ES-I3 (cell line): ENCODE data around the gene PHLDB2.
A peak's percentile ranks its signal among the peaks of the same experiment; 100 is the strongest.

Source experiments
- H3K36me3 ChIP-seq: 2 replicates; pipeline ENCODE4 v1.6.1; 2013; ENCODE audit warnings: mild to moderate bottlenecking, low read length, control low read depth, moderate library complexity; ENCODE audit not compliant: insufficient read depth
- H3K4me1 ChIP-seq: 2 replicates; pipeline ENCODE4 v1.6.1; 2013; ENCODE audit warnings: mild to moderate bottlenecking, control low read depth, low read length; ENCODE audit not compliant: insufficient read depth
- H3K9ac ChIP-seq: 2 replicates; pipeline ENCODE4 v1.6.1; 2013; ENCODE audit warnings: low read depth, mild to moderate bottlenecking, low read length, moderate library complexity
- H3K9me3 ChIP-seq: 2 replicates; pipeline ENCODE4 v1.6.1; 2013; ENCODE audit warnings: mild to moderate bottlenecking, low read length, moderate library complexity; ENCODE audit not compliant: control insufficient read depth, insufficient read depth

PHLDB2 gene

DNA sequence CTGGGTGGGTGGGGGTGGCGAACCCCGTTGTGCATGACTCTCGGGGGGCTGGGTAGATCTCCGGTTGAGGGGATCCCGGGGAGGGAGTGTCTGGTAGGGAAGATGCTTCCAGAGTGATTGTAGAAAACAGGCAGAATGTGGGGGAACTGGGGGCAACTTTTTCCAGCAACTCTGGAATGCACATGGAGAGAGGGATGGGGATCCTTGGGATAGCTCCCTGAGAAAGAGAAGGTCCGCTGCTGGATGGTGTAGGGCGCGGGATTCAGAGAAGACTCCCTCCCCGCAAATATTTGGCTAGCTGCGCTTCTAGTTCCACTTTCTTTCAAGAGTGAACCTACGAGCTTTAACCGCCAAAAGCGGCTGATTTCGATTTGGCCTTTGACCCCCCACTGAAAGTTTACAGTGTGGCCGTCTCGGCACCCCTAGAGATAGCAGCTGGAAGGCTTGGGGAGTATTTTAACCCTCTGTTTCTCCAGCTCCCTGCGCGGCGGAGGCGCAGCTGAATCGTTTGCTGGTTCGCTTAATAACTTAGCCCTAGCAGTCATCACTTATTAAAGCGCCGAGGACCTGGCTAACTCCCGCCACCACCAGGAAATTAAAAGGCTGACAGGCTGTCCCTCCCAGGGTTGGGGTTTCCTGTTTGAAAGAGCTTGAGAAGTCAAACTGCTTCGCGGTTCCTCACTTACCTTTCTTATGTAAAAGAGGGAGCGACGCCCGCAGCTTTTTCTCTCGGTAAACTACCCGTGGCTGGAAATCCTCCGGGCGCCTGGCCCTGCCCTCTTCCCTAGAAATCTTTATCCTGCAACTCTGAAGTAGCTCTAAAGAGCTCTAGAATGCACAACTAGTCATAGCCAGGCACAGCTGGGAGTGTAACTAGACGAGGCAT lies 1.2 kb downstream of the PHLDB2 start:
- Histone ChIP-seq H3K4me1 (peaks cover 31% of the 10 kb centered on the region), H3K9me3 (no peaks in the 10 kb centered on the region), H3K36me3 (no peaks in the 10 kb centered on the region), H3K9ac (peak overlapping the region; percentile 88)

DNA sequence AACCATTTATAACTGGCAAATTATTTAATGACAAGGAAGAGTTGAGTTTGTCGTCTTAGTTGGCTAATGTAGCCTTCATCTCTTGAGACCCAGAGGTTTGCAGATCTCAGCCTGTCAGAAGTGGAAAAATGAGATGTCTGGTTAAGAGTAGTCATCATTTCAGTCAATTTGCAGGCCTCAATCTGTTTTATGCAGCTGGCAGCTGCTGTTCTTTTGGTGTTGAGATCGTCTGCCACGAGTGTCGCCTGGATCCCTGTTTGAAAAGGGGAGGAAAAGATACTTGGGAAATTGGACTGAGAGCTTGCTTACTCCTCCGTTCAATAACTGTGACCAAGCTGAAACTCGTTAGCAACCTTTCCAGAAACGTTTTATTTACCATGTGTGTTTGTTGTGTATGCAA lies 2.3 kb downstream of the PHLDB2 start:
- Histone ChIP-seq H3K9ac (peak overlapping the region; percentile 88; the same call in 1 of the 2 replicates), H3K9me3 (no peaks in the 10 kb centered on the region), H3K36me3 (no peaks in the 10 kb centered on the region), H3K4me1 (peaks cover 35% of the 10 kb centered on the region)

DNA sequence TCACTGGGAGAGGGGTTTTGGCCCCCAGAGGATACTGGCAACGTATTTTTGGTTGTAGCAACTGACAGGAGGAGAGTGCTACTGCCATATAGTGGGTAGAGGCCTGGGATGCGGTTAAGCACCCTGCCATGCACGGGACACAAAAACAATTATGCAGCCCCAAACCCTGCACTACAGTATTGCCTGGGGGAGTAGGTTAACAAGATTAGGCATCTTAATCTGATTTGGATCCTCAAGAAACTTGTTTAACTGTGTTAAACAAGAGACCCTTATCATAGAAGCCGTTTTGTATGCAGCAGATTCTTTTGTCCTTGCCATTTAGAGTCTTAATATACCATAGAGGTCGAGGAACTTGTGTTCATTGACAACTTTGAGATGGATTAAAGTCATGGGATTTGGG lies 3.4 kb downstream of the PHLDB2 start:
- H3K36me3 ChIP-seq: no peaks in the 10 kb centered on the region
- no peaks in the 10 kb centered on the region for H3K9me3 ChIP-seq
- H3K4me1 ChIP-seq: peaks cover 35% of the 10 kb centered on the region
- no peak overlapping the region for H3K9ac ChIP-seq

GRCh38 chr3:111862974-111863373 lies 3.9 kb downstream of the PHLDB2 start:
- no peak overlapping the region for H3K9ac ChIP-seq
- H3K9me3 ChIP-seq: no peaks in the 10 kb centered on the region
- peaks cover 35% of the 10 kb centered on the region for H3K4me1 ChIP-seq
- H3K36me3 ChIP-seq: no peaks in the 10 kb centered on the region

GRCh38 chr3:111863942-111864694 lies 5.1 kb downstream of the PHLDB2 start:
- Histone ChIP-seq H3K4me1 (peaks cover 38% of the 10 kb centered on the region), H3K9ac (no peak overlapping the region), H3K36me3 (no peaks in the 10 kb centered on the region), H3K9me3 (no peaks in the 10 kb centered on the region)

- Histone ChIP-seq H3K9me3 (no peaks in the 10 kb centered on the region), H3K4me1 (peaks cover 47% of the 10 kb centered on the region), H3K9ac (no peak overlapping the region), H3K36me3 (no peaks in the 10 kb centered on the region)
Observed at GRCh38 chr3:111864821-111865656, 6.0 kb downstream of the PHLDB2 start.

DNA sequence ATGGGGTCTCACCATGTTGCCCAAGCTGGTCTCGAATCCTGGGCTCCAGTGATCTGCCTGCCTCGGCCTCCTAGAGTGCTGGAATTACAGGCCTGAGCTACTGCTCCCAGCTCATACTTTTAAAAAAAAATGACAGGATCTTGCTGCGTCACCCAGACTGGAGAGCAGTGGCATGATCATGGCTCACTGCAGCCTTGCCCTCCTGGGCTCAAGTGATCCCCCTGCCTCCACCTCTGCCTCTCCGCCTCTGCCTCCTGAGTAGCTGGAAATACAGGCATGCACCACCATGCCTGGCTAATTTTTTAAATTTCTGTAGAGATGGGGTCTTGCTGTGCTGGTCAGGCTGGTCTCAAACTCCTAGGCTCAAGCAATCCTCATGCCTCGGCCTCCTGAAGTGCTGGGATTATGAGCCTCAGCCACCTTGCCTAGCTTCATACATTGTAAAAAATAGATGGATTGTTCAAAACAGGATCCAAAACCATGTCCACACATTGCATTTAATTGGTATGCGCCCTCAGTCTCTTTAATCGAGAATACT lies 8.9 kb downstream of the PHLDB2 start:
- Histone ChIP-seq H3K4me1 (peaks cover 53% of the 10 kb centered on the region), H3K9me3 (no peaks in the 10 kb centered on the region), H3K9ac (no peak overlapping the region), H3K36me3 (no peaks in the 10 kb centered on the region)

DNA sequence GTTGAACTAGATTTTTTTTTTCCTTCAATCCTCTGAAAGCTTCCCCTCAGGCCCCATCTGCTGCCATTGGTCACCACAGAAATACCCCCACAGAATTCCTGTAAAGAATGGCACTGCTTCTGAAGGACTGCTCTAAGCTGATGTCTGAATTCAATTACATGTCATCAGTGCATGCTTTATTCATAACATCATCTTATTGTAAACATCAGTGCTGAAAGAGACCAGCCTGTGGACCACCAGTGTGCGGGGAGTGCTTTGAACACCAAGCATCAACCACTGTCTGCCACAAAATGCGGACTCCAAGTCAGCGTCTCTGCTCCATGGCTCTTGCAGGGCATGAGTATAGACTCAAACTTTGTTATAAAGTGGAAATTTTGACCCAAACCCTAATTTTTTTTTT lies 11.6 kb downstream of the PHLDB2 start:
- H3K9ac ChIP-seq: no peak overlapping the region
- H3K36me3 ChIP-seq: no peaks in the 10 kb centered on the region
- H3K9me3 ChIP-seq: no peaks in the 10 kb centered on the region
- peaks cover 36% of the 10 kb centered on the region for H3K4me1 ChIP-seq

- Histone ChIP-seq H3K9ac (no peak overlapping the region), H3K36me3 (no peaks in the 10 kb centered on the region), H3K9me3 (no peaks in the 10 kb centered on the region), H3K4me1 (peaks cover 36% of the 10 kb centered on the region)
Observed at GRCh38 chr3:111871809-111872623, 13.0 kb downstream of the PHLDB2 start.

DNA sequence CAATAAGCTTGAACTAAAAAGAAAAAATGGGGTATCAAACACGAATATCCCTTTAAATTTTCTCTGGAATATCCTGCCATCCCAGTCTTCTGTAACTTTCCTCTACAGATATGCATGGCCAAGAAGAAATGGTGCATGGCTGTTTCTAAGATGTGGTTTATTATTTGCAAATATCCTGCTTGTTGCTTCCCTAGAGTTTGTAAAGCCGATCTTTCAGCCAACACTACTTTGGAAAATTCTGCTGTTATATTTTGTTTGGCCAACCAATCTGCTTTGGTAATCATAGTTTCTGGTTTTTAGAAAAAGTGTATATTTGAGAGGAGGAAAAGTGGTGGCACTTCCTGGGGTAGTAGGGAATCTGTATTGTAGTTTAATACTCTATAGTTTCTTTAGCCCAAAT lies 13.9 kb downstream of the PHLDB2 start:
- H3K36me3 ChIP-seq: no peaks in the 10 kb centered on the region
- H3K9me3 ChIP-seq: no peaks in the 10 kb centered on the region
- H3K4me1 ChIP-seq: peaks cover 36% of the 10 kb centered on the region
- no peak overlapping the region for H3K9ac ChIP-seq

- Histone ChIP-seq H3K4me1 (peaks cover 31% of the 10 kb centered on the region), H3K36me3 (no peaks in the 10 kb centered on the region), H3K9me3 (no peaks in the 10 kb centered on the region), H3K9ac (no peak overlapping the region)
Observed at GRCh38 chr3:111874177-111874820, 15.2 kb downstream of the PHLDB2 start.

- no peak overlapping the region for H3K9ac ChIP-seq
- no peaks in the 10 kb centered on the region for H3K9me3 ChIP-seq
- no peaks in the 10 kb centered on the region for H3K36me3 ChIP-seq
- no peaks in the 10 kb centered on the region for H3K4me1 ChIP-seq
Observed at GRCh38 chr3:111881480-111881879, 22.4 kb downstream of the PHLDB2 start.

DNA sequence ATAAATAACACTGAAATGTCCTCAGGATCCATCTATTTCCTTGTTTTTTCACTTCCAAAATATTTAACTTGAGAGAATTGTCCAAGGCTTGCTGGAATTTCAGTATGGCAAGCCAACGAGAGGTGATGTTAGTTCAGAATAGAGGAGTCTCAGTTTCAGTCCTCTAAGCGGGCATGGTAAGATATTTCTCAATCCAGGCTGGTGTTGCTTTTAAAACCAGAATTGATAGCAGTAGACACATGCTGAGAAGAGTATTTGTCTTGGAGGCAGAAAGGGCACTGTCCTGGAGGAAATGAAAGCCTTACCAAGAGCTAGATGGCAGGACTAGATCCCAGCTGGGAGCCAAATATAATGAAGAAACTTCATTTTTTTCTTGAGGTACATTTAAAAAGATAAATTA lies 23.1 kb downstream of the PHLDB2 start:
- H3K9me3 ChIP-seq: no peaks in the 10 kb centered on the region
- H3K36me3 ChIP-seq: no peaks in the 10 kb centered on the region
- H3K9ac ChIP-seq: no peak overlapping the region
- H3K4me1 ChIP-seq: no peaks in the 10 kb centered on the region
